Renal pelvis (tissue), 12 donors: ENCODE data around the gene VWF. TPM values are rescaled to one million over a fixed set of nuclear protein-coding genes. Genes with fewer than 3 reads are reported as not detected.
"Not testable (repeated sequence)": the region's sequence is repeated elsewhere in the genome, so short reads cannot be mapped to it uniquely, and the experiment has no call there.

Source experiments
- DNase-seq: peaks from one replicate; pipeline ENCODE4 v3.0.0-alpha.2; 2013
- long read RNA-seq, 16 experiments: transcript quantifications; one replicate each; lab custom pipeline, GENCODE V29; 2026
- polyA plus RNA-seq, 3 donors: library from polyadenylated mRNA; unstranded; fragments of 120-200 nt; gene quantifications; one replicate each; pipeline ENCODE4 v1.2.1, GENCODE V29; 2013; ENCODE audit not compliant: insufficient read length in 3 of 3

VWF gene
- 10 to 100 TPM in 2 of 3 donors, 1 to 10 TPM in 1; 9.4 to 18.1 (median 10.6) TPM for polyA plus RNA-seq
- long read RNA-seq, donor 1 = 0 reads
- long read RNA-seq, donor 2 = 0 reads
- long read RNA-seq, donor 3 = 0 reads
- long read RNA-seq, donor 4 = 0 reads
- long read RNA-seq, donor 5 = 0 reads
- long read RNA-seq, donor 6 = 0 reads
- long read RNA-seq, donor 7 = 0 reads
- long read RNA-seq, donor 8 = 0 reads
- long read RNA-seq, donor 9 = 0 reads
- long read RNA-seq, donor 10 = 0 reads
- long read RNA-seq, donor 11 = 0 reads
- long read RNA-seq, donor 12 = 0 reads
- long read RNA-seq, donor 13 = 0 reads
- long read RNA-seq, donor 14 = 0 reads
- long read RNA-seq, donor 15 = 0 reads
- long read RNA-seq, donor 16 = 0 reads

- DNase-seq = no peak
Measured at GRCh38 chr12:6124411-6125309, at the start of gene VWF. VWF (minus strand) TSS chr12:6124670; CDS start chr12:6123196, 1,474 bp downstream.

GRCh38 chr12:6172862-6173261 is 48.4 kb upstream of the VWF start:
- DNase-seq = no peak

GRCh38 chr12:6172086-6172485 is 47.6 kb upstream of the VWF start:
- DNase-seq = no peak

- no peak for DNase-seq
Measured at GRCh38 chr12:6171409-6172015, 47.0 kb upstream of the VWF start.

- no peak for DNase-seq
Measured at GRCh38 chr12:6167327-6168280, 43.1 kb upstream of the VWF start.

GRCh38 chr12:6166808-6167207 is 42.3 kb upstream of the VWF start:
- DNase-seq = no peak

- no peak for DNase-seq
Measured at GRCh38 chr12:6165395-6165794, 40.9 kb upstream of the VWF start.

- no peak for DNase-seq
Measured at GRCh38 chr12:6163416-6164060, 39.1 kb upstream of the VWF start.

- DNase-seq = no peak
Measured at GRCh38 chr12:6161124-6161882, 36.8 kb upstream of the VWF start.

- not testable (repeated sequence) for DNase-seq
Measured at GRCh38 chr12:6160049-6160649, 35.7 kb upstream of the VWF start.

GRCh38 chr12:6159166-6160011 is 34.9 kb upstream of the VWF start:
- DNase-seq = not testable (repeated sequence)

GRCh38 chr12:6158749-6159148 is 34.3 kb upstream of the VWF start:
- no peak for DNase-seq

GRCh38 chr12:6158255-6158654 is 33.8 kb upstream of the VWF start:
- DNase-seq = no peak

- DNase-seq = no peak
Measured at GRCh38 chr12:6157482-6157881, 33.0 kb upstream of the VWF start.

- no peak for DNase-seq
Measured at GRCh38 chr12:6154730-6155459, 30.4 kb upstream of the VWF start.

- not testable (repeated sequence) for DNase-seq
Measured at GRCh38 chr12:6148722-6149121, 24.3 kb upstream of the VWF start.

GRCh38 chr12:6148061-6148460 is 23.6 kb upstream of the VWF start:
- DNase-seq = no peak

- DNase-seq = no peak
Measured at GRCh38 chr12:6146951-6147350, 22.5 kb upstream of the VWF start.
